H54 (cell line): ENCODE data around the gene ZNF70.
"Not testable (repeated sequence)": the region's sequence is repeated elsewhere in the genome, so short reads cannot be mapped to it uniquely, and the experiment has no call there.

ENCODE experiments used
- DNase-seq: peaks from one replicate; pipeline ENCODE4 v3.0.0; 2011; ENCODE audit warnings: low spot score, mixed read lengths; ENCODE audit not compliant: insufficient read length
- FAIRE-seq: peaks from 3 replicates; lab custom pipeline; 2011; peaks lifted over from hg19 to GRCh38; lab: Jason Lieb, UNC
- POLR2A ChIP-seq: IDR thresholded peaks from 2 replicates; pipeline ENCODE4 v1.6.1; 2011; ENCODE audit warnings: low read depth, mild to moderate bottlenecking, low read length

Gene ZNF70

GRCh38 chr22:23743303-23743705 is 7.6 kb downstream of the ZNF70 start:
- FAIRE-seq (no peak), DNase-seq (no peak)
- TF ChIP-seq POLR2A: no peak

GRCh38 chr22:23742505-23743264 is 8.2 kb downstream of the ZNF70 start:
- DNase-seq (no peak), FAIRE-seq (no peak)
- no peak for TF ChIP-seq POLR2A

GRCh38 chr22:23737696-23738095 is 13.2 kb downstream of the ZNF70 start:
- no peak for FAIRE-seq
- DNase-seq: no peak
- no peak for TF ChIP-seq POLR2A

GRCh38 chr22:23728108-23728507 is 22.8 kb downstream of the ZNF70 start:
- not testable (repeated sequence) for DNase-seq

GRCh38 chr22:23722724-23723123 is 28.2 kb downstream of the ZNF70 start:
- FAIRE-seq (no peak), DNase-seq (no peak)
- no peak for TF ChIP-seq POLR2A

More at GRCh38 chr22:23728108-23728507, 22.8 kb downstream of the ZNF70 start:
- not testable (repeated sequence) for FAIRE-seq

GRCh38 chr22:23722160-23722559 is 28.8 kb downstream of the ZNF70 start:
- DNase-seq: no peak
- no peak for FAIRE-seq
- TF ChIP-seq POLR2A: no peak

GRCh38 chr22:23720855-23721254 is 30.1 kb downstream of the ZNF70 start:
- no peak for TF ChIP-seq POLR2A
- FAIRE-seq (no peak), DNase-seq (no peak)

- no peak for TF ChIP-seq POLR2A
- no peak for DNase-seq
- FAIRE-seq: no peak
These were observed 32.3 kb downstream of the ZNF70 start for GRCh38 chr22:23718371-23719165.

GRCh38 chr22:23716811-23717801 is 33.8 kb downstream of the ZNF70 start:
- TF ChIP-seq POLR2A: peak; percentile 81
- no peak for FAIRE-seq
- DNase-seq: peak; percentile 72

GRCh38 chr22:23715806-23716375 is 35.0 kb downstream of the ZNF70 start:
- DNase-seq (no peak), FAIRE-seq (no peak)
- TF ChIP-seq POLR2A: no peak

- TF ChIP-seq POLR2A: no peak
- FAIRE-seq (no peak), DNase-seq (no peak)
These were observed 36.0 kb downstream of the ZNF70 start for GRCh38 chr22:23714596-23715578.
